Activated CD4-positive, alpha-beta memory T cell treated with anti-CD3 and anti-CD28 coated beads, Interleukin-2, amount 10 ng/mL, durations not matched to agents 7 days and 5 days (primary cell): Measurements from ENCODE around the gene EIF3M. TPM values are rescaled to one million over a fixed set of nuclear protein-coding genes. Genes with fewer than 3 reads are reported as not detected.
"Not testable (repeated sequence)": the region's sequence is repeated elsewhere in the genome, so short reads cannot be mapped to it uniquely, and the experiment has no call there.

Experiments used
- CTCF ChIA-PET: fragments of 350-600 bp; sonication (Branson Sonifier 250); formaldehyde crosslinking; loops from one replicate; lab custom pipeline; 2021; ENCODE audit warnings: antibody characterized with exemption, inconsistent platforms; lab: Charles Lee
- POLR2A ChIA-PET: fragments of 350-600 bp; sonication (Branson Sonifier 250); formaldehyde crosslinking; loops from one replicate; lab custom pipeline; 2021; ENCODE audit warnings: antibody characterized with exemption; lab: Charles Lee
- DNase-seq: peaks from one replicate; pipeline ENCODE4 v3.0.0-alpha.2; 2020
- H3K27ac Mint-ChIP-seq: one replicate; pipeline ENCODE4 v1.8.0; 2021; ENCODE audit warnings: mild to moderate bottlenecking, mixed read lengths
- H3K27me3 Mint-ChIP-seq: one replicate; pipeline ENCODE4 v1.8.0; 2021; ENCODE audit warnings: mixed read lengths
- H3K36me3 Mint-ChIP-seq: one replicate; pipeline ENCODE4 v1.8.0; 2021; ENCODE audit warnings: low read depth, mixed read lengths
- H3K4me1 Mint-ChIP-seq: one replicate; pipeline ENCODE4 v1.8.0; 2021; ENCODE audit warnings: mixed read lengths
- H3K4me3 Mint-ChIP-seq: one replicate; pipeline ENCODE4 v1.8.0; 2021; ENCODE audit warnings: mild to moderate bottlenecking, mixed read lengths
- H3K9me3 Mint-ChIP-seq: one replicate; pipeline ENCODE4 v1.8.0; 2021; ENCODE audit warnings: mixed read lengths
- total RNA-seq, 2 experiments: library from RNA; stranded (reverse); gene quantifications; one replicate each; pipeline ENCODE4 v1.2.3, GENCODE V29; 2021

Gene EIF3M
- total RNA-seq, 2 experiments from 2014 or later: 246 to 249 TPM

DNA sequence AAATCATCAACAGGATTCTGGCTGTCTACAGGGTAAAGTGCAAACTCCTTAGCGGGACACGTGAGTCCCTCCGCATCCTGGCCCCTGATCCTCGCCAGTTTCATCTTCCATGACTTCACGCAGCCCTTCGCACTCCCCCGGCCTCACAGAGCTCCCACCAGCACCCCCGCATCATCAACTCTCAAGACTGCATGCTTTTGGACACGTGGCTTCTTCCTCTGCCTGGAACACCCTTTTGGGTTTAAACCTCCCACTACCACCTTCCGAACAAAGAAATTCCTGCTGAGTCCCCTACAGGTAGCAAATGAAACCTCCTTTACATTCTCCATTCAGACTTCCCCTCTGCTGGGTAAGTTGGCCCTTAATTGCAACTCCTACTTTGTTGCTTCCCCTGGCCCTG, 12.6 kb upstream of the EIF3M start:
- Mint-ChIP-seq H3K4me3 (no peak overlapping the region), H3K9me3 (no peaks in the 10 kb centered on the region), H3K36me3 (no peaks in the 10 kb centered on the region), H3K27ac (no peak overlapping the region), H3K27me3 (peaks cover 8% of the 10 kb centered on the region), H3K4me1 (peaks cover 11% of the 10 kb centered on the region)
- POLR2A ChIA-PET: no interaction called here
- CTCF ChIA-PET: no interaction called here
- DNase-seq: no peak

DNA sequence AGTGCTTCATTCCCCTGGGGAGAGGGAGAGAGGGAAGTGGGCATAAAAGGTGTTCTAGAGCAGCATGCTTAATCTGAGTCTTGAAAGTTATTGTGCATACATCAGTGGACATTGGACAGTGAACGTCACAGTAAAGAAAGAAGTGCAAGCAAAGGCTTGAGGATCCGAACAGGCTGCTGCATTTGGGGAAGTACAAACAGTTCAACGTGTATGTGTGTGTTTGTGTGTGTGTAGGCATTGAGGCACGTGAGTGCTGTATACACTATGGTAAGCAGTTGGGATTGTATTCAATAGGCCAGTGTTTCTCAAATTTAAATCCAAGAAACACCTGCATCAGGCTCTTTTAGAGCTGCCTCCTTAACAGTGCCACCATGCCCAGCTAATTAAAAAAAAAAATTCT, 10.4 kb upstream of the EIF3M start:
- CTCF ChIA-PET: no interaction called here
- no peaks in the 10 kb centered on the region for H3K36me3 Mint-ChIP-seq
- no peaks in the 10 kb centered on the region for H3K9me3 Mint-ChIP-seq
- peaks cover 8% of the 10 kb centered on the region for H3K27me3 Mint-ChIP-seq
- no peak overlapping the region for H3K4me3 Mint-ChIP-seq
- POLR2A ChIA-PET: no interaction called here
- no peak for DNase-seq
- no peaks in the 10 kb centered on the region for H3K4me1 Mint-ChIP-seq
- no peak overlapping the region for H3K27ac Mint-ChIP-seq

DNA sequence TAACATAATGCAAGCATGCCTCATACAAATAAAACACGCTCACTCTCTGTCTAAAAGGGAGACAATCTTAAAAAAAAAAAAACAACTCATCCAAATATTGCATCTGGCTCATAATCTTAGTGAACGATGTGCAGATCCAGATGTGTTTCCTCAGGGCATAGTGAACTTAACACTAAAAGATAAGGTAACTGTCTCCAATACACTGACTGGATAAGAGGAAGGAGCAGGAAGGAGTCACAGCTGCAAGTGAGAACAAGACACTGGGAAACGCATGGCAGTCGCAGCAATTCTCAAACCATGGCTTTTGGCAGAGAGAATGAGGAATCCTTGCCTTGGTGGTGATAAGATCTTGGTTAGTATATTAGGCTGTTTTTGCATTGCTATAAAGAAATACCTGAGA, 9.2 kb upstream of the EIF3M start:
- Mint-ChIP-seq H3K4me3 (no peak overlapping the region), H3K27me3 (peaks cover 8% of the 10 kb centered on the region), H3K9me3 (no peaks in the 10 kb centered on the region), H3K4me1 (no peaks in the 10 kb centered on the region), H3K36me3 (no peaks in the 10 kb centered on the region), H3K27ac (no peak overlapping the region)
- POLR2A ChIA-PET: no interaction called here
- no peak for DNase-seq
- CTCF ChIA-PET: no interaction called here

DNA sequence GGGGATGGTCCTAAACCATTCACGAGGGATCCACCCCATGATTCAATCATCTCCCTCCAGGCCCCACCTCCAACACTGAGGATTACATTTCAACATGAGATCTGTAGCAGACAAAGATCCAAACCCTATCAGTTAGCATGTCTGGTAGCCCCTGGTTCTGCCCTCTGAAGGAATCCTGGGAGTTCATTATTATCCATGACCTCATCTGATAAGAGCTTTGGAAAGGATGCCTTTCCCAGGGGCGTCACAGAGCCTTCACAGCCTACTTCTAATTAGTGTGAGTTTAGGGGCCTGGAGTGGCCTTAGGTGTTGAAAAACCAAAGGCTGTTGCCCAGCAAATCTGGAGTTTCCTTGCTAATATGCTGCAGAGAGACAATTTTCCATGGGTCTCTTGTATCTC, 8.6 kb upstream of the EIF3M start:
- Mint-ChIP-seq H3K9me3 (no peaks in the 10 kb centered on the region), H3K27ac (no peak overlapping the region), H3K27me3 (peaks cover 8% of the 10 kb centered on the region), H3K36me3 (no peaks in the 10 kb centered on the region), H3K4me3 (no peak overlapping the region), H3K4me1 (no peaks in the 10 kb centered on the region)
- no peak for DNase-seq
- ChIA-PET POLR2A (no interaction called here), CTCF (no interaction called here)

DNA sequence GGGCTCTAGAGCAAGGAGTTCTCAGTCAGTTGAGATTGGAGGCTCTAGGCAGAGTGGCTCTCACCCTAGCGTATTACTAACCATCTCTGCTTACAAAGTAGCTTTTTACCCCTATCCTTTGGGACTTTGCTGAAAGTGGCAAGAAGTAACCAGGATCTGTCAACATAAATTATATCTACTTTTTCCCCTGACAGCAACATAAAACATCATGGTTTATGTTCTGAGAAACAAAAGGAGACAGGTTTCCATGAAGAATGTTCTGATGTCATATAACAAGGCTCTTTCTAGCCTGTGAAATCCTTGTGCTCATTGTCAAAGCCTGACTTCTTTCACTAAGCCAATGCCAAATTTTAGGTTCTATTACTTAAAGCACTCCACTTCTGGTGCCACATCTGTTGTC, 7.2 kb upstream of the EIF3M start:
- Mint-ChIP-seq H3K4me3 (no peak overlapping the region), H3K9me3 (no peaks in the 10 kb centered on the region), H3K36me3 (no peaks in the 10 kb centered on the region), H3K27ac (no peak overlapping the region), H3K4me1 (no peaks in the 10 kb centered on the region), H3K27me3 (peaks cover 2% of the 10 kb centered on the region)
- ChIA-PET POLR2A (interaction anchor here (1.1 kb wide), 1 partner anchor 31 kb away, joined by 3 read pairs; no protein-coding TSS in a partner anchor), CTCF (no interaction called here)
- DNase-seq: no peak

DNA sequence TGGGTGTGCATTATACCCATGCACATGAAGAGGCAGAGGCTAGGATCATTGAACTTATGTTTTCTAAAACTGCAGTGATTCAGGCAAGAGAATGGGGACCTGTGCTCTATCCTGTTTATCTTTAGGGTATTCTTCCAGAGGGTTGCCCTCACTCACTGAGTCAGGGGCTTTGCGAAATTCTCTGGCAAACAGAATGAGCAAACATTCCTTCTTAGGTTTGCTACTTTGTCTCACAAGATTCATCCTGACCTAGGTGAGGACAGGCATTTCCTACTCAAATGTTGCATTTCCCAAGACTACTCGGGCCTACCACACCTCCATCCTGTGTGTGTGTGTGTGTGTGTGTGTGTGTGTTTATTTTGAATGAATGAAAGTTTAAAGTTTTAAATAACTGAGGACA, 2.7 kb upstream of the EIF3M start:
- no peaks in the 10 kb centered on the region for H3K27me3 Mint-ChIP-seq
- no peaks in the 10 kb centered on the region for H3K9me3 Mint-ChIP-seq
- no peak overlapping the region for H3K4me3 Mint-ChIP-seq
- H3K36me3 Mint-ChIP-seq: peaks cover 12% of the 10 kb centered on the region
- DNase-seq: no peak
- ChIA-PET POLR2A (no interaction called here), CTCF (no interaction called here)
- no peak overlapping the region for H3K27ac Mint-ChIP-seq
- H3K4me1 Mint-ChIP-seq: peaks cover 24% of the 10 kb centered on the region

DNA sequence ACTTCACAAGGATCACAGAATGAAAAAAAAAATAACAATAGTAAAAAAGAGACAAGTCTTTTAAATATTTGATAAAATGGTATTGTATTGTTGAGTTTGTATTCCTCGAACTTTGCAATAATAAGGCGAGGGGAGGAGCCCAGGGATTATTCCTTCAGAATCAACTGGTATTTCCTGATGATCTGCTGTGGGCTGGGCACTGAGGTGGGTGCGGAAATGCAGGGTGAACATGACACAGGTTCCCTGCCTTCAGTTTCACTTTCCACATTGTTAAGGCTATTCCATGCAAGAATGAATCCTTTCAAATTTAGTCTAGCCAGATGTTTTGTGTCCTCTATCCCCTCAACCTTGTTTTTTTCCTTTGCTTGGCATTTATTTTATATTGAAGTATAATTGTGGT, 2.1 kb upstream of the EIF3M start:
- Mint-ChIP-seq H3K36me3 (peaks cover 15% of the 10 kb centered on the region), H3K9me3 (no peaks in the 10 kb centered on the region), H3K27ac (no peak overlapping the region), H3K27me3 (no peaks in the 10 kb centered on the region), H3K4me3 (no peak overlapping the region), H3K4me1 (peaks cover 30% of the 10 kb centered on the region)
- CTCF ChIA-PET: interaction anchor here (0.6 kb wide), 1 partner anchor 29 kb away, joined by 3 read pairs; no protein-coding TSS in a partner anchor
- POLR2A ChIA-PET: no interaction called here
- DNase-seq: no peak

DNA sequence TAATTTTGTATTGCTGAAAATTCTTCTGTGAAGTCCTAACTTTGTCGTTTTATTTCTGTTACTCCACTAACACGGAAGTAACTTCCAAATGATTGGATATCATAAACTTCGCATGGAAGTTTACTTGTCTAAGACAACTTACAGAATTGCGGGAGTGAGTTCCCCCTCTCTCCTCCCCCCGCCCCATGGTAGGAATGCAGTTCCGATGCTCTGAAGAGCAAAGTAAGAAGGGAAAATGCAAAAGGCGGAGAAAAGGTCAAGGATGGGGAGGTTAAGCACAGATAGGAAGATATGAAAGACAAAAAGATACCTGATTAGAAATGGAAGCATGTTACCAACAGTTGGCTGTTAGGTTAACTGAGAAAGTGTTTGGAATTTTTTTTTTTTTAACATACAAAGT, 1.3 kb downstream of the EIF3M start:
- no peak for DNase-seq
- CTCF ChIA-PET: interaction anchor here (0.7 kb wide), 1 partner anchor 164 kb away, joined by 3 read pairs; no protein-coding TSS in a partner anchor
- Mint-ChIP-seq H3K4me3 (peak overlapping the region; percentile 90), H3K9me3 (no peaks in the 10 kb centered on the region), H3K4me1 (peaks cover 50% of the 10 kb centered on the region), H3K27ac (peak overlapping the region; percentile 97), H3K36me3 (peaks cover 31% of the 10 kb centered on the region), H3K27me3 (no peaks in the 10 kb centered on the region)
- POLR2A ChIA-PET: interaction anchor here (0.8 to 2.5 kb wide), 5 partner anchors 11 to 308 kb away, joined by 3 to 16 read pairs (median 4); partner anchors contain the start of gene QSER1

DNA sequence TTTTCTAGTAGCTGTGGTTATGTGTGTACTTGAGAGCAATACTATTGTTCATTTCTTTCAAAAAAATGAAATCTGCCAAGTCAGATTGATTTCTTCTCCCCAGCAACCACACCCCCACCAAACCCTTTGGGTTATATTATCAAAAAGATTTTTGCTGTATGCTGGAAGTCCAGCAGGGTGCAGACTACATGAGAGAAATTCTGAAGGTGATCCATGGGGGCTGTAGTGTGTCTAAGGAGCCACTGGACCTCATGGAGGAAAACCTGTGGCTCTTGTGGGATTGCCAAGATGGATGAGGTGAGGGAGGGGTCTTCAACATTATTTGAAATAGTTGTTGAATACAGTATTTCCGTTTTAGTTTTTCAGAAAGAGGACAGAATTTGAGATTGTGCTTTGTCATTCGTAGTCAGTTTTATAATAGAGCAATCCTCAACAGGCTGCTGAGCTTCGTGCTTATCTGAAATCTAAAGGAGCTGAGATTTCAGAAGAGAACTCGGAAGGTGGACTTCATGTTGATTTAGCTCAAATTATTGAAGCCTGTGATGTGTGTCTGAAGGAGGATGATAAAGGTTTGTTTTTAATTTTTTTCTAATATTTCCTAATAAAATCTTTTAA, 3.1 kb downstream of the EIF3M start:
- H3K4me3 Mint-ChIP-seq: no peak overlapping the region
- POLR2A ChIA-PET: interaction anchor here (0.7 kb wide), 1 partner anchor 11 kb away, joined by 3 read pairs; no protein-coding TSS in a partner anchor
- no peak overlapping the region for H3K27ac Mint-ChIP-seq
- H3K4me1 Mint-ChIP-seq: peaks cover 56% of the 10 kb centered on the region
- no peaks in the 10 kb centered on the region for H3K27me3 Mint-ChIP-seq
- no peak for DNase-seq
- CTCF ChIA-PET: no interaction called here
- no peaks in the 10 kb centered on the region for H3K9me3 Mint-ChIP-seq
- H3K36me3 Mint-ChIP-seq: peaks cover 46% of the 10 kb centered on the region

DNA sequence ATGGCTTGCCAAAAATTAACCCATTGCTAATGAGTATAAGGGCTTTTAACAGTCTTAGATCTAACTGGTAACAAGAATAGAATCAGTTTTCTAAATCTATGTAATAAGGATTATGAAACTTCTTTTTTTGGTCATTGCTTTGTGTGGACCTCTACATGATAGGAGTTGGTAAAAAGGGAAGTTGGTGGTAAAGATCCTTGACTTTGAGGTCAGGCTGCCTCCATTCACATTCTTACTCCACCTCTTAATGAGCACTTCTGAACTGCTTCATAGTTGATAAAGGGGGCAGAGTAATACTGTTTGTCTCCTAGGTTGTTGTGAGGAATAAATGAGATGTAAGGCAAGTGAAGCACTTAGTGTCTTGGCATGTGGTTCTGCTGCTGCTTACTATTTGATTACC, 10.6 kb downstream of the EIF3M start:
- H3K9me3 Mint-ChIP-seq: no peaks in the 10 kb centered on the region
- peaks cover 82% of the 10 kb centered on the region for H3K36me3 Mint-ChIP-seq
- no peaks in the 10 kb centered on the region for H3K27me3 Mint-ChIP-seq
- ChIA-PET POLR2A (interaction anchor here (3.5 kb wide), 1 partner anchor 10 kb away, joined by 16 read pairs; the partner anchor contains the start of gene EIF3M), CTCF (interaction anchor here (1.8 kb wide), 1 partner anchor 11 kb away, joined by 6 read pairs; the partner anchor contains the start of gene EIF3M)
- H3K4me1 Mint-ChIP-seq: peaks cover 38% of the 10 kb centered on the region
- no peak overlapping the region for H3K27ac Mint-ChIP-seq
- no peak overlapping the region for H3K4me3 Mint-ChIP-seq
- DNase-seq: no peak

DNA sequence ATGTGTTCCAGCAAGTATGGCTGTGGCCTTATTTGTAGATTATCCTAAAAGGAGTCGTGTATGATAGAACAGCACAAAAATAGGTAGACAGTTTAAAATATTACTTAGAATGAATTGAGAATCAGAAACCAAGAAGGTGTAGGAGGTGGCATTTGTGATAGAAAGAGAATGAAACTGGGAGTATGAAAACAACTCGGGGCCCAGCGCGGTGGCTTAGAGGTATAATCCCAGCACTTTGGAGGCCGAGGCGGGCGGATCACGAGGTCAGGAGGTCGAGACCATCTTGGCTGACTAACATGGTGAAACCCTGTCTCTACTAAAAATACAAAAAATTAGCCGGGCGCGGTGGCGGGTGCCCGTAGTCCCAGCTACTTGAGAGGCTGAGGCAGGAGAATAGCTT, 12.5 kb downstream of the EIF3M start:
- CTCF ChIA-PET, H3K4me3 Mint-ChIP-seq, DNase-seq, H3K27ac Mint-ChIP-seq, H3K27me3 Mint-ChIP-seq, H3K9me3 Mint-ChIP-seq: not testable (repeated sequence)
- peaks cover 30% of the 10 kb centered on the region for H3K4me1 Mint-ChIP-seq
- H3K36me3 Mint-ChIP-seq: peaks cover 72% of the 10 kb centered on the region
- POLR2A ChIA-PET: interaction anchor here (3.5 kb wide), 1 partner anchor 12 kb away, joined by 16 read pairs; the partner anchor contains the start of gene EIF3M

DNA sequence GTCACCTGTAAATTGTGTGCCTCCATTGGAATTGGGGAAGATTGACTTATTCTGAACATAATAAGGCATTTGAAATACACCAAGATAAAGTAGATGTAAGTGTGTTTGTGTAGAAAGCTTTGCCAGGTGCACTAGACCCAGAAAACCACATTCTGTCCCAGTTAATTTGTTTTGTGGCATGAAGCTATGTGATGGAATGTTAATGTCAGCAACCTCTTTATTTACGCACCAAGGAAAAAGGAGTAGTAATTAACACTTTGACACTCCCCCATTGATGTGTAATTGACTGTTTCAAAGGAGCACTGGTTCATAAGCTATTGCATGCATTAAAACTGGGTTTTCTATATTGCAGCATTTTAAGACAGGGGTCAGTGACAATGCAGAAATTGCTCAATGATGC, 14.3 kb downstream of the EIF3M start:
- Mint-ChIP-seq H3K27me3 (no peaks in the 10 kb centered on the region), H3K27ac (no peak overlapping the region)
- POLR2A ChIA-PET: interaction anchor here (1.0 kb wide), 1 partner anchor 11 kb away, joined by 3 read pairs; no protein-coding TSS in a partner anchor

DNA sequence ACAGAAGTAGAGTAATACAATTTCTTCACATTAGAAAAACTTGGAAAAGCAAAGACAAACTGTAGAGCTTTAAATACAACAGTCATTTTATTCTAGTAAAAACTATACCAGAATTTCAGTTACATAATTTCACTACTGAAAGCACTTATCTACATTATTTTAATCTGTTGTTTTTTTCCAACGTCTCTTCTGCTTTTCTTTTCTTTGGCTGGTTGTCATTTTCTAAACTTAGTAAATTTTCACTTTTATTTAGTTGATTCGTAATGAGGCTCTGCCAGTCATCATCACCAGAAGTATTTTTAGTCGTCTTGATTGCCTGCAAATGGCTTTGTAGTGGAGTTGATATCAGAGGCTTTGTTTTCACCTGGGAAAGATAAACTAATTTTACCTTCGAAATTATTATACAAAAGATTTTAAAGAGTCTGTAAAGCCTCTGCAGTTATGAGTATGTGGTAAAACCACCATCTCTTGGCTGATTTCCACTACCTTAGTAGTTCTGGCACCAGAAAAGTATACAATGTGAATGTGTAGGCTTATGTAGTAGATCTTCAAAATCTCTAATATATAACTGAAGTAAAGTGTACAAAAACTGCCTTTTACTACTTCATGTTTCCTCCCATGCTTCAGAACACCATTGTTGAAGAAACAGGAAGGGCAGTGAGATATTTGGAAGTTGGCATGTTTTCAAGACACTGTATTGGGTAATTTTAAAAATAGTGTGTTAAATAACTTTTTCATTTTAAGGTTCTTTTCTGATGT, 19.2 kb downstream of the EIF3M start:
- no peak for DNase-seq
- no peak overlapping the region for H3K27ac Mint-ChIP-seq
- peaks cover 60% of the 10 kb centered on the region for H3K36me3 Mint-ChIP-seq
- peaks cover 1% of the 10 kb centered on the region for H3K4me1 Mint-ChIP-seq
- ChIA-PET POLR2A (no interaction called here), CTCF (no interaction called here)
- no peak overlapping the region for H3K4me3 Mint-ChIP-seq
- H3K27me3 Mint-ChIP-seq: no peaks in the 10 kb centered on the region
- H3K9me3 Mint-ChIP-seq: peaks cover 3% of the 10 kb centered on the region

More for the DNA sequence above, 14.3 kb downstream of the EIF3M start:
- Mint-ChIP-seq H3K4me3 (no peak overlapping the region), H3K9me3 (no peaks in the 10 kb centered on the region), H3K36me3 (peaks cover 69% of the 10 kb centered on the region), H3K4me1 (peaks cover 23% of the 10 kb centered on the region)
- CTCF ChIA-PET: interaction anchor here (0.7 kb wide), 1 partner anchor 192 kb away, joined by 3 read pairs; no protein-coding TSS in a partner anchor
- DNase-seq: no peak
